HEK293 (cell line): ENCODE measurements around the gene YPEL4.

ENCODE experiments used
- CTCF ChIA-PET: fragments of 350-600 bp; formaldehyde crosslinking; extraction: SDS; loops from one replicate; lab custom pipeline; 2021; ENCODE audit warnings: antibody characterized with exemption; lab: Yijun Ruan, JAX
- POLR2A ChIA-PET: fragments of 300-600 bp; formaldehyde crosslinking; extraction: SDS; loops from one replicate; lab custom pipeline; 2020; ENCODE audit warnings: antibody characterized with exemption, inconsistent platforms; lab: Yijun Ruan, JAX
- H3K27ac ChIP-seq: fragments of 200-500 bp; sonication (Bioruptor generic); 2 replicates; pipeline ENCODE4 v1.5.1; 2014; ENCODE audit warnings: low read depth, low read length, control low read depth, inconsistent platforms; ENCODE audit errors: extremely low read depth
- H3K36me3 ChIP-seq, 2 experiments: fragments of 200-500 bp in 1 of 2; sonication (Bioruptor generic) in 1 of 2; 1 replicate in 1 of 2; 2 replicates in 1 of 2; pipeline ENCODE4 v1.5.1; 2014 to 2017; ENCODE audit warnings: inconsistent platforms in 2 of 2, low read length in 2 of 2; ENCODE audit not compliant: control insufficient read depth in 2 of 2, insufficient read depth in 1 of 2
- H3K4me1 ChIP-seq: fragments of 200-500 bp; sonication (Bioruptor generic); 2 replicates; pipeline ENCODE4 v1.5.1; 2014; ENCODE audit warnings: mild to moderate bottlenecking, low read length, inconsistent platforms; ENCODE audit not compliant: control insufficient read depth, insufficient read depth
- H3K4me3 ChIP-seq: 2 replicates; pipeline ENCODE4 v1.5.1; 2011; ENCODE audit warnings: low read depth, mild to moderate bottlenecking, control low read depth, low read length, moderate library complexity
- H3K9me3 ChIP-seq: fragments of 200-500 bp; sonication (Bioruptor generic); 2 replicates; pipeline ENCODE4 v1.5.1; 2014; ENCODE audit warnings: low read depth, low read length, inconsistent platforms; ENCODE audit not compliant: control insufficient read depth, insufficient read depth
- INSM2 ChIP-seq: fragments of 450-650 bp; formaldehyde crosslinking; IDR thresholded peaks from 2 replicates; pipeline ENCODE4 v1.5.1; 2016; ENCODE audit warnings: missing biosample characterization, missing genetic modification characterization
- KLF16 ChIP-seq: fragments of 450-650 bp; formaldehyde crosslinking; IDR thresholded peaks from 2 replicates; pipeline ENCODE4 v1.5.1; 2017; ENCODE audit warnings: missing biosample characterization, missing genetic modification characterization
- KLF9 ChIP-seq: fragments of 450-650 bp; formaldehyde crosslinking; IDR thresholded peaks from 2 replicates; pipeline ENCODE4 v1.5.1; 2016; ENCODE audit warnings: missing biosample characterization, missing genetic modification characterization, low read depth
- MYNN ChIP-seq: fragments of 450-650 bp; formaldehyde crosslinking; IDR thresholded peaks from 2 replicates; pipeline ENCODE4 v1.5.1; 2016; ENCODE audit warnings: missing biosample characterization, missing genetic modification characterization, borderline replicate concordance
- PBX3 ChIP-seq: sonication (generic); formaldehyde crosslinking; IDR thresholded peaks from 2 replicates; pipeline ENCODE4 v1.8.1; 2022; ENCODE audit warnings: mild to moderate bottlenecking, moderate library complexity, missing genetic modification reagents
- REST ChIP-seq: fragments of 450-650 bp; formaldehyde crosslinking; IDR thresholded peaks from 2 replicates; pipeline ENCODE4 v1.5.1; 2016; ENCODE audit warnings: missing biosample characterization, missing genetic modification characterization
- WT1 ChIP-seq: fragments of 450-650 bp; formaldehyde crosslinking; IDR thresholded peaks from 2 replicates; pipeline ENCODE4 v1.5.1; 2016; ENCODE audit warnings: missing biosample characterization, missing genetic modification characterization
- YY1 ChIP-seq: fragments of 450-650 bp; formaldehyde crosslinking; IDR thresholded peaks from 2 replicates; pipeline ENCODE4 v1.5.1; 2018; ENCODE audit warnings: missing biosample characterization, missing genetic modification characterization
- ZNF148 ChIP-seq: fragments of 450-650 bp; formaldehyde crosslinking; IDR thresholded peaks from 2 replicates; pipeline ENCODE4 v1.5.0; 2017; ENCODE audit warnings: missing biosample characterization, missing genetic modification characterization, borderline replicate concordance
- ZNF19 ChIP-seq: fragments of 450-650 bp; formaldehyde crosslinking; IDR thresholded peaks from 2 replicates; pipeline ENCODE4; 2016; ENCODE audit warnings: missing biosample characterization, missing genetic modification characterization, low read depth
- ZNF266 ChIP-seq: fragments of 450-650 bp; formaldehyde crosslinking; IDR thresholded peaks from 2 replicates; pipeline ENCODE4 v1.5.1; 2016; ENCODE audit warnings: missing biosample characterization, missing genetic modification characterization, low read depth
- ZNF449 ChIP-seq: fragments of 450-650 bp; formaldehyde crosslinking; IDR thresholded peaks from 2 replicates; pipeline ENCODE4 v1.5.1; 2017; ENCODE audit warnings: missing biosample characterization, mild to moderate bottlenecking, missing genetic modification characterization, moderate library complexity
- ZNF473 ChIP-seq: fragments of 450-650 bp; formaldehyde crosslinking; IDR thresholded peaks from 2 replicates; pipeline ENCODE4 v1.5.1; 2017; ENCODE audit warnings: missing biosample characterization, missing genetic modification characterization
- ZNF513 ChIP-seq: fragments of 450-650 bp; IDR thresholded peaks from 2 replicates; pipeline ENCODE4 v1.5.1; 2018; ENCODE audit warnings: missing biosample characterization, missing genetic modification characterization
- ZNF544 ChIP-seq: fragments of 450-650 bp; formaldehyde crosslinking; IDR thresholded peaks from 2 replicates; pipeline ENCODE4 v1.5.0; 2017; ENCODE audit warnings: missing biosample characterization, missing genetic modification characterization
- ZNF658 ChIP-seq: fragments of 450-650 bp; formaldehyde crosslinking; IDR thresholded peaks from 2 replicates; pipeline ENCODE4; 2016; ENCODE audit warnings: missing biosample characterization, missing genetic modification characterization
- ZNF677 ChIP-seq: fragments of 450-650 bp; IDR thresholded peaks from 2 replicates; pipeline ENCODE4 v1.5.0; 2018; ENCODE audit warnings: missing biosample characterization, mild to moderate bottlenecking, missing genetic modification characterization, moderate library complexity
- ZNF768 ChIP-seq: fragments of 450-650 bp; formaldehyde crosslinking; IDR thresholded peaks from 2 replicates; pipeline ENCODE4 v1.5.1; 2018; ENCODE audit warnings: missing biosample characterization, mild to moderate bottlenecking, missing genetic modification characterization
- ZNF830 ChIP-seq: fragments of 450-650 bp; IDR thresholded peaks from 2 replicates; pipeline ENCODE4 v1.5.0; 2018; ENCODE audit warnings: missing biosample characterization, missing genetic modification characterization, low read depth, mild to moderate bottlenecking, moderate library complexity
- ZNF843 ChIP-seq: fragments of 450-650 bp; formaldehyde crosslinking; IDR thresholded peaks from 2 replicates; pipeline ENCODE4 v1.5.1; 2016; ENCODE audit warnings: missing biosample characterization, missing genetic modification characterization

YPEL4 gene

GRCh38 chr11:57635246-57635645 is 14.5 kb downstream of the YPEL4 start:
- H3K9me3 ChIP-seq, result no peaks in the 10 kb centered on the region
- no peak for TF ChIP-seq ZNF266 (tag by site-specific recombination)
- TF ChIP-seq ZNF449 (tag by site-specific recombination), result no peak
- no peak for TF ChIP-seq ZNF843 (tag by site-specific recombination)
- TF ChIP-seq ZNF473 (tag by site-specific recombination), result no peak
- no peak for TF ChIP-seq YY1 (tag by site-specific recombination)
- TF ChIP-seq WT1 (tag by site-specific recombination), result no peak
- no peak for TF ChIP-seq ZNF830 (tag by site-specific recombination)
- TF ChIP-seq KLF16 (tag by site-specific recombination), result no peak
- no peak for TF ChIP-seq KLF9 (tag by site-specific recombination)
- TF ChIP-seq ZNF677 (tag by site-specific recombination), result no peak
- TF ChIP-seq ZNF513 (tag by site-specific recombination), result no peak
- no peak for TF ChIP-seq ZNF658
- no peak for TF ChIP-seq ZNF148 (tag by site-specific recombination)
- no peak for TF ChIP-seq PBX3
- TF ChIP-seq ZNF544 (tag by site-specific recombination), result no peak
- no peak for TF ChIP-seq ZNF768 (tag by site-specific recombination)
- TF ChIP-seq REST (tag by site-specific recombination), result no peak
- no peak for TF ChIP-seq ZNF19 (tag by site-specific recombination)
- no peak for TF ChIP-seq MYNN
- TF ChIP-seq INSM2, result no peak
- H3K4me1 ChIP-seq, result no peaks in the 10 kb centered on the region; the same call in 1 of the 2 replicates
- H3K4me3 ChIP-seq, result no peak overlapping the region
- H3K36me3 ChIP-seq, result no peaks in the 10 kb centered on the region
- H3K27ac ChIP-seq, result no peak overlapping the region
- ChIA-PET CTCF (interaction anchor here (0.7 to 3.2 kb wide), 4 partner anchors 10 to 517 kb away, joined by 3 to 21 read pairs (median 7); no protein-coding TSS in a partner anchor), POLR2A (no interaction called here)
